HG03520 (cell line): ENCODE data around the gene CCDC188.

Source experiments
- ATAC-seq: cut with Tn5 transposase; IDR thresholded peaks from one replicate; pipeline ENCODE4 v1.9.1; 2021; ENCODE audit warnings: mild to moderate bottlenecking, moderate library complexity; ENCODE audit not compliant: unreplicated experiment

Gene CCDC188

DNA sequence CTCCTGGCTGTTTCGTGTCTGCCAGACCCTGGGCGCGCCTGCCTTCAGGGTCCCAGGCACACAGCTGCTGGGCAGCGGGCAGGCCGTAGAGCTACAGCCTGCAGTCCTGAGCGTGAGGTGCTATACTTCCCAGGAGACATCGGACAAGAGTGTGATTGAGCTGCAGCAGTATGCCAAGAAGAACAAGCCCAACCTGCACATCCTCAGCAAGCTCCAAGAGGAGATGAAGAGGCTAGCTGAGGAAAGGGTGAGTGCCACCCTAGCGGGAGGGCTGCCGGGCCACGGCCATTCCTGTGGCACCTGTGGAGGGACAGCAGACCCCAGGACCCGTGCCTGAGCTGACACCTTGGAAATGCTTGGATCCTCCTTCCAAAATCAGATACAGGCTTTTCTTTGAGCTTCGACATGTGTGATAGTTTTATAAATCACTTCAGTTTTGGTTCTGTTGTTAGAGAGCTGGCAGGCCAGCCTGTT, 42.1 kb downstream of the CCDC188 start:
- no peak for ATAC-seq

DNA sequence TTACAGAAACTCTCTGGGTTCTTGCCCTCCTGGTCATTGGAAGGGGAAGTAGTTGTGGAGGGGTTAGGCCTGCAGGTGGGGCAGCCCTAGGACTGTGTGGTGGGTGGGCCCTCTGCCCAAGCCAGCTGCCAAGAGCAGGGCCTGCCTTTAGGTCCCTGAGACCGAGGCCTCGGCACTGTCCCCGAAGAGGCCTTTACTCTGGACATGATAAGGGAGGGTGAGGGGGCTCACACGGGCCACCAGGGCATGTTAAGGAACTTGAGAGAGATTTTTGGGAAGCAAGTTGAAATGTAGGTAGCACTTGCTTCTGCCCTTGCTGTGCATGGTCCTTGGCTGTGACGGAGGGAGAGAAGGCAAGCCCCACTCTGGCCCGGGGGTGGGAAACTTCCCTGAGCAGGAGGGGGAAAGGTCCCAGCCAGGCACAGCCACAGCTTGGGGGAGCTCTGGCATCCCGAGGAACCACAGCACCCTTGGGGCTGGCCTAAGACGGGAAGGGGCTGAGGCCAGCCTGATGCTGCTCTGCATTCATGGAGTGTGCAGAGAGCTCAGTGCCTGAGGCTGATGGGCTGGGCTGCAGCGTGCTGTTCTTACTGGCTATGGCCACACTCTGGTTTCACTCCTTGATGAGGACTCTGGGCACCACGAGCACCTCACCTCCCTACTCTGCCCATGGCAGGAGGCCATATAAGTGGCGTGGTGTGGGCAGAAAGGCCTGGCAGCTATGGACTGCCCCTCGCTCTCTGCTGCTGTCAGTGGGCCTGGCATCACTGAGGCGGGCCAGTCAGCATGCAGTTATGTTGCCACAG, 42.7 kb downstream of the CCDC188 start:
- ATAC-seq, result no peak

DNA sequence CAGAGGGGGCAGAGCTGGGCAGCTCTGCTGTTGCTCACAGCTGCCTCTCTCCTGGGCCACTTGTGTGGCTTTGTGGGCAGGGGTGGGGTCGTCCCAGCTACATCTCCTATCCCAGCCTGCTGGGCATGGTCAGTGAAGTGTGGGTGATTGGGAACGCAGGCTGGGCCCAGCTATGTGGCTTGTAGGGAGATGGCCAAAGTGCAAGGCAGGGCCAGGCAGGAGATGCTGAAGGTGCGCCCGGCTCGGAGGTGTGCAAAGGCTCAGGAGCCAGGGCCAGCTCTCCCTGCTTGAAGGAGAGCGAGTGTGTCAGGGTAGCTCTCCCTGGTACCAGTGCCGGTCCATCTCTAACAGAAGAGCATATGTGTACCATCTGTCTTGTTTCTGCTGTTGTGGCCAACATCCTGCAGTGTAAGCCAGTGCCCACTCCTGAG, 43.4 kb downstream of the CCDC188 start:
- ATAC-seq, result no peak

DNA sequence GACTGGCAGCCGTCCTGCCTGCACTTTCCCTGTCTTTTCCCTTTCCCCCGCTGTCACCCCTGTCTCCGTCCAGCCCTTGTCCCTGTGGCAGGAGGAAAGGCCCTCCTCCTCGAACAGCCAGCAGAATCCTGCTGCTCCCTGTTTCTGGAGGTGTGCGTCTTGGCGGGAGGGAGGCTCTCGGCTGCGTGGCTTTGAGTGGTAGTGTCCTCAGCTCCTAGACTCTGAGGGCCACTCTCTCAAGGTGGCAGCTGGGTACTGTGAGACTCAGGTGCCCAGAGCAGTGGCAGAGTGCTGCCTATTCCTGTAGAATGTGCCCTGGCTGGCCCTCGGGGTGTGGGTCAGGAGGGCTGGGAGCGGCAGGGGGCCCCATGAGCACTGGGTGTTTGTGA, 44.0 kb downstream of the CCDC188 start:
- ATAC-seq, result no peak

DNA sequence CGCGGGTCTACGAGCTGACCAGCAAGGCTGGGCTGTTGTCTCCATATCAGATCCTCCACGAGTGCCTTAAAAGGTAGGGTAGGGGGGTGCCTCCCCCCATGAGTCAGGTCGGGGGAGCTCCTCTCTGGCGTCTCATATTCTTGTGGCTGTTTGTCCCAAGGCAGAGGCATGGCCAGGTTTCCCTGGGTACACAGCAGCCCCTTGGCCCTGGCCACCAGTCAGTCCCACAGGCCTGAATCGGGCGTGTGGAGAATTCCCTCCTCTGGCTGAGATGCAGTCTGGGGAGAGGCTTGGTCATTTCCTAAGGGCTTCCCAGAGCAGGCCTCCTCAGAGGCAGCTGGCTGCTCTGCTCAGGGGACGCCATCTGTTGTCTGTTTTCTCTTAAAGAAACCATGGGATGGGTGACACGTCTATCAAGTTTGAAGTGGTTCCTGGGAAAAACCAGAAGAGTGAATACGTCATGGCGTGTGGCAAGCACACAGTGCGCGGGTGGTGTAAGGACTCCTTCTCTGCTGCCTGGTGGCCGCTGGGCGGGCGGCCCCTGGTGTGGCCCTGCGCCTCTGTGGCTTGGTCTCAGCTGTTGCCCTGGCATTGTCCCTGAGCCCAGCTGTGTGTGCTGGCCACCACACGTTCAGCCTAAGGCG, 44.5 kb downstream of the CCDC188 start:
- ATAC-seq, result no peak

DNA sequence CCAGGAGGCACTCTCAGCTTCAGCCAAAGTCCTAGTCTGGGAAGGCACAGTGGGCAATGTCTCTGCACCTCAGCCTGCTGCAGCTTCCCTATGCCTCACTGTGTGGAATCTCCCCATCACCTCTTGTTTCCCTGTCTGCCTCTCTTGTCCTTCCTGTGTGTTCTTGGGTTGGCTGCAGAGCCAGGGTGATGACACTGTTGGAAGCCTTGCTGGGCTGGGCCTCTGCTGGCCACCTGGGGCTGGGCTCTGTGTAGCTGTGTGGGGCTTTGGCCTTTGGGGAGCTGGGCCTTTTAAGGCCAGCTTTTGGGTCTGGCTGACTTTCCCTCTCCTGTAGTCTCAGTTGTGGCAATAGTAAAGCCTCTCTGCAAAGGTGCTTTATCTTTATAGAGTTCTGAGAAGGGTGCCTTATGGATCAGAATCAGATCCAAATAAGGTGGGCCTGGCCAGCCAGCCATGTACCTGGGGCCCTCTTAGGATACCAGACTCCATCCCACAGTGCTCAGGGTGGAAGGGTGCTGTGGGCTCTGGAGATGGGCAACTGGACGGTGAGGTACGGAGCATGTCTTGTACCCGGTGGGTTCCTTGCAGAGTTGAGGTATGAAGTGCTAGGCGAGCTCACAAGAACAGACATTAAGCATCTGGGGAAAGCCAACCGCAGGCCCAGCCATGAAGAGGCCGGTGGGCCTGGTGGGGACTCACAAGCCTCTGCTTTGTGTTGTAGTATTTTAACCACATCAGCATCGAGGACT, 45.2 kb downstream of the CCDC188 start:
- ATAC-seq, result no peak

DNA sequence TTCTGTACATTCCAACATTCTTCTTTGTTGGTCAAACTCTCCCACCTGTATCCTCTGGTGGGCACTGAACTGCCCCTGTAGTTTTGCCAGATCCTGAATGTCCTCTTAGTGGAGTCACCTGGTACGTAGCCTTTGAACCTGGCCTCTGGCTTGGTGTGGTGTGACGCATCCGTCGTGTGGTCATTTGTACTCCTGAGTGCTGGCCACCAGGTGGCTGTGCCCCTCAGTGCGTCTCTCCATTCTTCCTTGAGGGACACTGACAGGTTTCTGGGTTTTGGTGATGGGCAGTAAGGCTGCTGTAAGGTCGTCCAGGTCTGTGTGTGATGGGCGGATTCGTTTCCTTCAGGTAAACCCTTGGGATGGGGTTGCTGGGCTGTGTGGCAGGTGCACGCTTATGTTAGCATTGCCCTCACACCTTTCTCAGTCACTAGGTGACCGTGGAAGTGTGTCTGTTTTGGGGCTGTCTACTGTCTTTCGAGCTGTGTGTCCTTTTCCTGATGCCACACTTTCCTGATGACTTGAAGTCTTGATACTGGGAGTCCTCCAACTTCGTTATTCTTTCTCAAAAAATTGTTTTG, 48.6 kb downstream of the CCDC188 start:
- ATAC-seq, result no peak

DNA sequence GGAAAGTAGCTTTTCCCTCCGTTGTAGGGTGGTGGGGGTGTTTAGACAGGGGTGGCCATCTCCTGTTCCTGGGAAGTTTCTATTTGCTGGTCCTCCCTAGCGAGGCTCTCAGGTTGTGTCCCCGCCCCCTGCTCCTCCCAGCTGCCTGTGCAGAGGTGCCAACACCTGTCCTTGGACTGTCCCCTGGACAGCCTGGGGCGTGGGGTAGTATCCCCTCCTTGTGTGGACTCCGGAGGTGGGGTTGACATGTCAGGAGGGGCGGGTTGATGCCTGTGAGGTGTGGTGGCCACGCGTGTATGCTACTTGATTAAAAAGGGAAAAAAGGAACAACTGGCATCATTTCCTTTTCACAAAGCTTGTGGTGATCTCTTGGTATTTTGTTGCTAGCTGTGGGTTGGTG, 49.2 kb downstream of the CCDC188 start:
- no peak for ATAC-seq

DNA sequence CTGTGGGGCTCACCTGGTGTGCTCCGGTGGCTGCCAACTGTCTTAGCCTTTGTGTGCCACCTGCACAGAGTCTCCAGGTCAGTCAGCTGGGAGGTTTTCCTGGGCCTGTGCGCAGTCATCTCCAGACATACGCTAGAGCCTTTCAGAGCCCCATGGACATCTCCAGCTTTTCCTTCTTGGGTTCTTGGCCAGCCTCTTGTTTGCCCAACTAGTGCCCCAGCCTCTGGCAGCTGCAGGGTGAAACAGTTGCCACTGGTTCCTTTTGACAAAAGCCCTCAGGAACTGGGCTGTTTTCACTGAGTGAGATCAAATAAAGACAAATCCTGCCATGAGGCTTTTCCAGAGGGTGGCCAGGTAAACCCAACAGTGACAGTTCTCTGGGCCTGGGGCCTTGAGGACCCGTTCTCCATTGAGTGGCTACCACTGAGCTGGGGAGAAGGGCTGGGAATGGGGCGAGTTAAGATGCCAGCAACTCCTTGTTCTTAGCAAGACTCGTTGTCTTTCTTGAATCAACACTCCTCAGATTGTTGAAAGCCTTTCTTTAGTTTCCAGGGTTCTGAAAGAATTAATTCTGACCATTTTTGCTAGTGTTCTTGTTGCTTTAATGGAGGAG, 51.6 kb downstream of the CCDC188 start:
- no peak for ATAC-seq
